Jurkat, Clone E6-1 (cell line): ENCODE results near the gene TRAPPC13.
"Not testable (repeated sequence)": the region's sequence is repeated elsewhere in the genome, so short reads cannot be mapped to it uniquely, and the experiment has no call there.

ENCODE experiments used
- DNase-seq: peaks from one replicate; pipeline ENCODE4 v3.0.0-alpha.2; 2011; ENCODE audit warnings: low read depth, low spot score
- H3K4me3 ChIP-seq: 2 replicates; pipeline ENCODE4 v1.5.1; 2011; ENCODE audit warnings: mild to moderate bottlenecking, low read length, control low read depth, moderate library complexity

Gene TRAPPC13

DNA sequence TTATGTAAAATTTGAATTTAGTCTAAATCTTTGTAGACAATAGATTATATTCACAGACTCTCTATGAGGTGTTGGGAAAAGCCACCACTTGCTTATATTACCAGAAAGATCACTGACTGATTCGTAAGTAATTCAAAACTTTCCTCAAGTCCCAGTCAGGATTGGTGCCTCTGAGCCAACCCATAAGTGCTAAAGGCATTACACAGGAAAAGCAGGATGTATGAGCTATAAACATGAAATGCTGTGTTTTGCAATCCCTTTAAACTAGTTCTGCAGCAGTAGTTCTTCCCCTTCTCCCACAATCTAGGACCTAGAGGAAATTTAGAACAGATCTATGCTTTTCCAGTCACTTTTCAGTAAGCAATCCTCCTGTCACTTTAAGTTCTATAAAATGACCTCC lies 48.0 kb downstream of the TRAPPC13 start:
- no peak overlapping the region for H3K4me3 ChIP-seq
- DNase-seq: no peak

DNA sequence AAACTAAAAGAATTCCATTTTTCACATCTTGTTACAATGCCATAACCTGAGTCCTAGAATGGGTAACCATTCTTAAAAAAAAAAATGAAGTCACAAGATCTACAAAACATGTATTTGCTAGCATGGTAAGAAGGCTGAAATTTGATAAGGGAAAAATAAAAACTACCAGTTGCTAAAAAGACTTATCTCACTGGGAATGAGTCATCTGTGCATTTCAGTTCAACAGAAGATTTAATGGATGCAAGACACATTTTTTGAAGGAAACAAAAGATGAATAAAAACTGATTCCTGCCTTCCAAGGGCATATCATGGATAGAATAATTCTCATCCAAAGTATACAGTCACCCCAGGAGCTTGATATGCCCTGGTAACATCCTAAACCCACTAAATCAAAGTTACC lies 49.9 kb downstream of the TRAPPC13 start:
- no peak for DNase-seq
- no peak overlapping the region for H3K4me3 ChIP-seq

GRCh38 chr5:65676056-65676455 lies 51.2 kb downstream of the TRAPPC13 start:
- not testable (repeated sequence) for H3K4me3 ChIP-seq, DNase-seq

DNA sequence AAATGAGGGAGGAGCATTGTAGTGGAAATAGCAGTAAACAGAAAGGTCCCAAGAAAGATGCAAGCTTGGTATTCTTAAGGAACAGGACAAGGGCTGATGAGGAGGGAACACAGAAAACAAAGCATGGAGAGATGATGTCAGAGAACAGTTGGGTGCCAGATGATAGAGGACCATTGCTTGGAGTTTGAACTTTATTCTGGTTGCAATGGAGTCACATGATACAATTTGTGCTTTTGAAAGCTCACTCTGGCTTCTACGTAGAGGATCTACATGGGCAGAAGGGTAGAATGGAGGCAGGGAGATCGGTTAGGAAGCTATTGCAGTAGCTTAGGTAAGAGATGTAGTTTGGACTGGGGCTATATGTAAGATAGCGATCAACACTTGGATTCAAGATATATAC lies 57.3 kb downstream of the TRAPPC13 start:
- no peak for DNase-seq
- H3K4me3 ChIP-seq: no peak overlapping the region

DNA sequence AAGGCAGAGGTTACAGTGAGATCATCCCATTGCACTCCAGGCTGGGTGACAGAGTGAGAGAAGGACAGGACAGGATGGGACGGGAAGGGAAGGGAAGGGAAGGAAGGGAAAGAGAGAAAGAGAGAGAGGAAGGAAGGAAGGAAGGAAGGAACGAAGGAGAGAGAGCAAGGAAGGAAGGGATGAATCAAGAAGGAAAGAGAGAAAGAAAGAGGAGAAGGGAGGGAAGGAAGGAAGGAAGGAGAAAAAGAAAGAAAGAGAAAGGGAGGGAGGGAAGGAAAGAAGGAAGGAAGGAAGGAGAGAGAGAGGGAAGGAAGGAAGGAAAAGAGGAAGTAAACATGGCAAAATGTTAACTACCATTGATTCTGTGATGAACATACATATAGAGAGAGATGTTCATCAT lies 68.3 kb downstream of the TRAPPC13 start:
- no peak overlapping the region for H3K4me3 ChIP-seq
- DNase-seq: no peak

GRCh38 chr5:65695162-65695755 lies 70.4 kb downstream of the TRAPPC13 start:
- DNase-seq: no peak
- no peak overlapping the region for H3K4me3 ChIP-seq

GRCh38 chr5:65695896-65696295 lies 71.1 kb downstream of the TRAPPC13 start:
- no peak overlapping the region for H3K4me3 ChIP-seq
- no peak for DNase-seq

DNA sequence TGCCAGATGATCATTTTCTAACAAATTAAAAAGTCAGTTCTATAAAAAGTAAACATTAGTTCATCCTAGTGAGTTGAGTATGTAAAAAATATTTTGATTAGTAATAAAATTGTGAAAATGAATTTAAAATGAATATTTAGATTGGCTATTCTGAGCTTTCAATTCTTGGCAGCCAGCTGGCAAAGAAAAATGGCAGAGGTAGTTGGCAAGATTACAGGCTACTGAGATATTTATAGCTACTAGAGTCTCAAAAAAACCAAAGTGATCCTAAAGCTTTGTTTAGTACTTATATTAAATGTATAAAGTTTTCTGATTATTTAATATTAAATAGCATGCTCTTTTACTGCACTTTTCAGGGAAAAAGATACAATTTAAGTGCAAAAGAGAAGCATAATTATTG lies 72.1 kb downstream of the TRAPPC13 start:
- no peak for DNase-seq
- no peak overlapping the region for H3K4me3 ChIP-seq

DNA sequence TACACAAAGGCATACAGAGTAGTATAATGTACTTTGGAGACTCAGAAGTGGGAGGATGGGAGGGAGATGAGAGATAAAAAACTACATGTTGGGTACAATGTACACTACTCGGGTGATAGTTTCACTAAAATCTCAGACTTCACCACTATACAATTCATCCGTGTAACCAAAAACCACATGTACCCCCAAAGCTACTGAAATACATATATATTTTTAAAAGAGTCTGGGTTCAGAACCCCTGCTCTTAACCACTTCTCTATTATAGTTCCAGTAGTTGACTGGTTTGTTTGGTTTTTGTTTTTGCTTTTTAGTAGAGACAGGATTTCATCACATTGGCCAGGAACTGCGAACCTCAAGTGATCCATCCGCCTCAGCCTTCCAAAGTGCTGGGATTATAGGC lies 74.5 kb downstream of the TRAPPC13 start:
- no peak for DNase-seq
- no peak overlapping the region for H3K4me3 ChIP-seq

DNA sequence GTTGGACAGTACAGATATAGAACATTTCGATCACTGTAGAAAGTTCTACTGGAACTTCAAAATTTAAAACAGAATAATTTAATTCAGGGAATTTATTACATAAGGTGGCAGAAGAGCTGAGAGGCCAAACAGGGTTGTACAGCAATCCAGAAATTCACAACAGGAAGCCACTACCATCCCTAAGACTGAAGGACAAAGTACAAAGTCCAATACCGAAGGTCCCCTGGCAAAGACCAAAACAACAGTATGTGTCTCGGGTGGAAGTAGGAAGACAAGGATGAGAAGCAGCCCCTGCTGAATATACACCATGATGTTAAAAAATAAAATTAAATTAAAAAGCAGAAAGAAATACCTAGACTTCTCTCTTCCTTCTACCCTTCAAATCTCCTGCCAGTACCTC lies 77.2 kb downstream of the TRAPPC13 start:
- DNase-seq: no peak
- no peak overlapping the region for H3K4me3 ChIP-seq

GRCh38 chr5:65704621-65705239 lies 79.9 kb downstream of the TRAPPC13 start:
- no peak overlapping the region for H3K4me3 ChIP-seq
- DNase-seq: no peak

- no peak for DNase-seq
Observed at GRCh38 chr5:65707663-65708062, 82.8 kb downstream of the TRAPPC13 start.

DNA sequence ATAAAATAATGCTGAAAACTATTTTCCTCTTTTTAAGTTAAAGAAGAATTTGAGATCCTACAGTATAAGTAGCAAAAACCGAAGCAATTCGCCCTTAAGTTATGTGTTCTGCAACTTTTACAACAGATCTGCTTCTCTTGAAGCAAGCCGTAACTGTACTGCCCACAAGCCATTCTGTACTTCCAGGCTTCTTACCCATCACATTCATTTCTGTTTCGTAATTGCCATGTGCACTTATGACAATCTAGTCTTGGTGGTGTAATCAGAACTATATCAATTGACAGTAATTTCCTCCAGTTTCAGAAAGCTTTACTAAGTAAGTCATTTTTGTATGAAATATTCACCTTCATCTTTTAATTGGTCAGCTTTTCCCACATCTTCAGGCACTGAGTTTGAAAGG lies 83.3 kb downstream of the TRAPPC13 start:
- no peak overlapping the region for H3K4me3 ChIP-seq
- no peak for DNase-seq

More at GRCh38 chr5:65707663-65708062, 82.8 kb downstream of the TRAPPC13 start:
- H3K4me3 ChIP-seq: no peak overlapping the region
